HL-60 (cell line): ENCODE measurements around the gene CLEC4E.

ENCODE experiments used
- DNase-seq, 2 experiments: peaks; one replicate each; pipeline ENCODE4 v3.0.0-alpha.2; 2010 to 2020; ENCODE audit warnings: low read depth in 1 of 2, low spot score in 1 of 2
- H3K27ac ChIP-seq: fragments of 250-450 bp; sonication (Bioruptor Pico); replicated peaks from 2 replicates; pipeline ENCODE4 v1.5.1; 2020; ENCODE audit warnings: mild to moderate bottlenecking, moderate library complexity
- H3K27me3 ChIP-seq: fragments of 250-450 bp; sonication (Bioruptor Pico); 2 replicates; pipeline ENCODE4 v1.5.1; 2021; ENCODE audit warnings: mild to moderate bottlenecking, moderate library complexity; ENCODE audit not compliant: insufficient read depth, poor library complexity, severe bottlenecking
- H3K4me3 ChIP-seq: replicated peaks from 2 replicates; pipeline ENCODE4 v1.5.1; 2011; ENCODE audit warnings: mild to moderate bottlenecking, control low read depth, low read length; ENCODE audit not compliant: insufficient read depth
- CTCF ChIP-seq: IDR thresholded peaks from one replicate; pipeline ENCODE4 v1.5.1; 2011; ENCODE audit warnings: low read length, control low read depth, inconsistent platforms; ENCODE audit not compliant: insufficient read depth
- GABPA ChIP-seq: IDR thresholded peaks from 2 replicates; pipeline ENCODE4 v1.6.1; 2012; ENCODE audit warnings: low read depth
- POLR2AphosphoS5 ChIP-seq: IDR thresholded peaks from 2 replicates; pipeline ENCODE4 v1.6.1; 2012; ENCODE audit warnings: low read depth
- REST ChIP-seq: IDR thresholded peaks from 2 replicates; pipeline ENCODE4 v1.6.1; 2012; ENCODE audit warnings: low read depth; ENCODE audit not compliant: insufficient replicate concordance
- SPI1 ChIP-seq: IDR thresholded peaks from 2 replicates; pipeline ENCODE4 v1.6.1; 2012; ENCODE audit warnings: low read depth, mild to moderate bottlenecking, borderline replicate concordance

CLEC4E gene

GRCh38 chr12:8527250-8528130 lies 13.2 kb downstream of the CLEC4E start:
- Histone ChIP-seq H3K27me3 (no peaks in the 10 kb centered on the region), H3K27ac (no peak overlapping the region), H3K4me3 (no peak overlapping the region)
- TF ChIP-seq GABPA (no peak), SPI1 (no peak), CTCF (no peak), REST (no peak), POLR2AphosphoS5 (no peak)
- no peak for DNase-seq

GRCh38 chr12:8519171-8519570 lies 21.5 kb downstream of the CLEC4E start:
- TF ChIP-seq SPI1 (peak; percentile 3; the same call in 1 of the 2 replicates), GABPA (no peak), CTCF (no peak), REST (no peak), POLR2AphosphoS5 (no peak)
- no peaks in the 10 kb centered on the region for H3K27me3 ChIP-seq
- no peak overlapping the region for H3K4me3 ChIP-seq
- no peak overlapping the region for H3K27ac ChIP-seq
- DNase-seq = no peak

GRCh38 chr12:8517971-8518370 lies 22.7 kb downstream of the CLEC4E start:
- Histone ChIP-seq H3K27ac (no peak overlapping the region), H3K27me3 (no peaks in the 10 kb centered on the region), H3K4me3 (no peak overlapping the region)
- no peak for DNase-seq
- no peak for TF ChIP-seq POLR2AphosphoS5
- no peak for TF ChIP-seq SPI1
- no peak for TF ChIP-seq GABPA
- no peak for TF ChIP-seq REST
- TF ChIP-seq CTCF = no peak
